ENCODE measurements around the gene BOK. TPM values are rescaled to one million over a fixed set of nuclear protein-coding genes. Genes with fewer than 3 reads are reported as not detected.

The BOK gene
- total and polyA plus RNA-seq, 9 of the 15 experiments (the other 6 are each of a cell fraction or from before 2014, with no cell fraction given), result 0.03 to 3.3 (median 2.0) TPM; not detected in 1

DNA sequence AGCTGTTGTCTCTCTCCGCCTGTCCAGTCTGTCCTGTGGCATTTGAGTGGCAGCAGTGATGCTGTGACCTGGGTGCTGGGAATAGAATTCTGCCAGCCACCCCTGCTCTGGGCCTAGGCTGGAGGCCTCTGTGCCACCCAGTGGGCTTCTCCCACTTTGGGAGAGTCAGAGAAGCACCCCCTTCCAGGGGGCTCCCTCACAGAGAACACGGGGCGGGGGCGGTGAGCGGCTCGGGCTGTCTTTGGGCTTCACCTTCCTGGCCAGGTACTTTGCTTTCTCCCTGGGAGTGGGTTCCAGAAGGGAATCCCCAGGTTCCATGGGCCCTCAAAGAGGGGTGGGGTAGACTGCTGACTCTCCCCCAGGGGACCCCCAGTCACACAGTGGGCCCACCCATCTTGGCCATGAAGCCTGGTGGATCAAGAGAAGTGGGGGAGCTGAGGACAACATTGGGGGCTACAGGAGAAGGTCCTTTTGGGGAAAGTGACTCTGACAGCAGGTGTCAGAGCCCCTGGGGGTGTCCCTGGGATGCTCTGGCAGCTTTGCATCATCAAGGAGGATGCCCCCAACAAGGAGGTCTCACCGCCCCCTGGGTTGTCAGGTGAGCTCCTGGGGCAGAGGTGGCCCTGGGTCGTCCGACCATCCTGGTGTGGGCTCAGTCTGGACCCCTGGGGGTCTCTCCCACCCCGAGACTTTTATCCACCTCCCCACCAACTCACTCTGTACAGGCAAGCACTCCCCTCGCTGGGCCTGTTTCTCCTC lies 18.8 kb upstream of the BOK start:
- POLR2A ChIA-PET, result interaction anchor here (0.6 to 1.1 kb wide), 3 partner anchors 9 to 50 kb away, joined by 3 to 4 read pairs (median 3); no protein-coding TSS in a partner anchor
- H4K20me1 ChIP-seq (replicated peaks; ENCODE audit: control insufficient read depth, insufficient read depth, low read length), result no peaks in the 10 kb centered on the region
- TF ChIP-seq NONO (IDR thresholded peaks at IDR 0.05; ENCODE audit: low read depth in 2 of 2, low read length in 1 of 2), result no peak
- H3K79me2 ChIP-seq (ENCODE audit: control insufficient read depth, insufficient read depth, low read length), result no peaks in the 10 kb centered on the region
- H3K9me3 ChIP-seq (replicated peaks; ENCODE audit: control insufficient read depth, insufficient read depth, low read depth, low read length), result no peaks in the 10 kb centered on the region
- no peak overlapping the region for H3K27ac ChIP-seq (ENCODE audit: extremely low read depth, low read depth, low read length)
- H3K4me1 ChIP-seq (replicated peaks in 1 of 2; ENCODE audit: control insufficient read depth in 2 of 2, insufficient read depth in 2 of 2, low read length in 2 of 2), result peaks cover 13 to 38% of the 10 kb centered on the region in 2 experiments
- ATAC-seq, result no peak
- intact Hi-C loops (cut with micrococcal nuclease), result loop anchor here (2.0 kb wide), 1 partner anchor 31 kb away; the partner anchor contains the start of gene STK25
- H2AFZ ChIP-seq (ENCODE audit: low read depth, low read length), result no peak overlapping the region
- no peak overlapping the region for H3K4me2 ChIP-seq (ENCODE audit: insufficient read depth, low read length)
- H3K4me3 ChIP-seq, result no peak overlapping the region
- H3K27me3 ChIP-seq (ENCODE audit: control insufficient read depth in 2 of 2, insufficient read depth in 2 of 2, low read length in 2 of 2), result no peaks in the 10 kb centered on the region; a peak in 1 of 5 replicates
- no peak for FAIRE-seq
- no peak overlapping the region for H3K9ac ChIP-seq (ENCODE audit: insufficient read depth in 1 of 2, low read depth in 2 of 2, low read length in 2 of 2)
- H3K9me1 ChIP-seq (ENCODE audit: control insufficient read depth, insufficient read depth, low read length), result no peaks in the 10 kb centered on the region
- no peak for DNase-seq (ENCODE audit: extremely low read depth in 1 of 4, low spot score in 3 of 4)
- H3K36me3 ChIP-seq (ENCODE audit: control insufficient read depth, insufficient read depth, low read length), result no peaks in the 10 kb centered on the region
- in situ Hi-C loops (cut with MboI), result no loop called here
- no TSS peak for BruUV-seq (replicated peaks)
- WGBS (ENCODE audit: insufficient coverage, low coverage, missing lambda C conversion rate), result 77% methylated on average over 6 of the region's 11 CpGs
- CTCF ChIA-PET (ENCODE audit: low intra/inter-chr PET ratio), result no interaction called here

DNA sequence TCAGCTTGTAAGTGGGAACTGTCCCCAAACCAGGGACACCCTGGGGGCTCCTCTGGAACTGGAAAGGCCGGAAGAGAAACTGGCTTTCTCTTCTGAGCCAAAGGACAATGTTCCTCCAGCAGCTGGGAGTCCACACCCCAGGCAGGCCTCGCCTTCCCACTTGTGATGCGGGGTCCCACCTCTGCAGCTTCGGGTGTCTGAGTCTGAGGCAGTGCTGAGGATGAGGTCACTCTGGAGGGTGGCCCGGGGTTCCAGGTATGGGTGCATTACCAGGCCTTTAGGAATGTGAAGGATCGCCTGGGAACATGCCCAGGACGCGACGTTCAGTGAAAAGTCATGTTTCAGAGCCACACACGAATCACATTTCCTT lies 18.2 kb upstream of the BOK start:
- H2AFZ ChIP-seq (ENCODE audit: low read depth, low read length), result peak overlapping the region; percentile 93
- ChIA-PET CTCF (ENCODE audit: low intra/inter-chr PET ratio) (no interaction called here), POLR2A (interaction anchor here (0.9 kb wide), 1 partner anchor 10 kb away, joined by 3 read pairs; no protein-coding TSS in a partner anchor)
- H3K9ac ChIP-seq (ENCODE audit: insufficient read depth in 1 of 2, low read depth in 2 of 2, low read length in 2 of 2), result peak overlapping the region; percentile 53 to 91
- no peaks in the 10 kb centered on the region for H3K9me1 ChIP-seq (ENCODE audit: control insufficient read depth, insufficient read depth, low read length)
- in situ Hi-C loops (cut with MboI) (no loop called here), intact Hi-C loops (cut with micrococcal nuclease) (loop anchor here (2.0 kb wide), 1 partner anchor 32 kb away; the partner anchor contains the start of gene STK25)
- H3K4me2 ChIP-seq (ENCODE audit: insufficient read depth, low read length), result peak overlapping the region; percentile 76
- H3K79me2 ChIP-seq (ENCODE audit: control insufficient read depth, insufficient read depth, low read length), result no peaks in the 10 kb centered on the region
- BruUV-seq (replicated peaks), result no TSS peak
- no peaks in the 10 kb centered on the region for H4K20me1 ChIP-seq (replicated peaks; ENCODE audit: control insufficient read depth, insufficient read depth, low read length)
- peaks cover 19 to 43% of the 10 kb centered on the region in 2 experiments for H3K4me1 ChIP-seq (replicated peaks in 1 of 2; ENCODE audit: control insufficient read depth in 2 of 2, insufficient read depth in 2 of 2, low read length in 2 of 2)
- H3K9me3 ChIP-seq (replicated peaks; ENCODE audit: control insufficient read depth, insufficient read depth, low read depth, low read length), result no peaks in the 10 kb centered on the region
- peak overlapping the region; percentile 16; the same call in 1 of the 3 replicates for H3K27ac ChIP-seq (ENCODE audit: extremely low read depth, low read depth, low read length)
- peak; percentile 55 for FAIRE-seq
- 12% methylated on average over 8 of the region's 10 CpGs for WGBS (ENCODE audit: insufficient coverage, low coverage, missing lambda C conversion rate)
- H3K27me3 ChIP-seq (ENCODE audit: control insufficient read depth in 2 of 2, insufficient read depth in 2 of 2, low read length in 2 of 2), result no peaks in the 10 kb centered on the region; a peak in 1 of 5 replicates
- H3K4me3 ChIP-seq, result peak overlapping the region; percentile 52
- no peak for ATAC-seq
- DNase-seq (ENCODE audit: extremely low read depth in 1 of 4, low spot score in 3 of 4), result no peak
- no peaks in the 10 kb centered on the region for H3K36me3 ChIP-seq (ENCODE audit: control insufficient read depth, insufficient read depth, low read length)
- TF ChIP-seq MCM3 (IDR thresholded peaks at IDR 0.05) (no peak), RAD51 (IDR thresholded peaks at IDR 0.05; ENCODE audit: borderline replicate concordance, low read depth) (no peak), SAFB (IDR thresholded peaks at IDR 0.05; ENCODE audit: borderline replicate concordance, low read depth, low read length) (0 out of 2 replicates have a peak, but pooled peaks have one; percentile 3), CCNT2 (IDR thresholded peaks at IDR 0.05; ENCODE audit: borderline replicate concordance, extremely low read depth, insufficient read length, low read depth, low read length) (no peak), NFRKB (IDR thresholded peaks at IDR 0.05; ENCODE audit: low read depth) (no peak), BMI1 (IDR thresholded peaks at IDR 0.05; ENCODE audit: low read length) (no peak), ZNF668 (CRISPR knock-in tag; IDR thresholded peaks at IDR 0.05) (no peak)
- TF ChIP-seq, protein P1, sequence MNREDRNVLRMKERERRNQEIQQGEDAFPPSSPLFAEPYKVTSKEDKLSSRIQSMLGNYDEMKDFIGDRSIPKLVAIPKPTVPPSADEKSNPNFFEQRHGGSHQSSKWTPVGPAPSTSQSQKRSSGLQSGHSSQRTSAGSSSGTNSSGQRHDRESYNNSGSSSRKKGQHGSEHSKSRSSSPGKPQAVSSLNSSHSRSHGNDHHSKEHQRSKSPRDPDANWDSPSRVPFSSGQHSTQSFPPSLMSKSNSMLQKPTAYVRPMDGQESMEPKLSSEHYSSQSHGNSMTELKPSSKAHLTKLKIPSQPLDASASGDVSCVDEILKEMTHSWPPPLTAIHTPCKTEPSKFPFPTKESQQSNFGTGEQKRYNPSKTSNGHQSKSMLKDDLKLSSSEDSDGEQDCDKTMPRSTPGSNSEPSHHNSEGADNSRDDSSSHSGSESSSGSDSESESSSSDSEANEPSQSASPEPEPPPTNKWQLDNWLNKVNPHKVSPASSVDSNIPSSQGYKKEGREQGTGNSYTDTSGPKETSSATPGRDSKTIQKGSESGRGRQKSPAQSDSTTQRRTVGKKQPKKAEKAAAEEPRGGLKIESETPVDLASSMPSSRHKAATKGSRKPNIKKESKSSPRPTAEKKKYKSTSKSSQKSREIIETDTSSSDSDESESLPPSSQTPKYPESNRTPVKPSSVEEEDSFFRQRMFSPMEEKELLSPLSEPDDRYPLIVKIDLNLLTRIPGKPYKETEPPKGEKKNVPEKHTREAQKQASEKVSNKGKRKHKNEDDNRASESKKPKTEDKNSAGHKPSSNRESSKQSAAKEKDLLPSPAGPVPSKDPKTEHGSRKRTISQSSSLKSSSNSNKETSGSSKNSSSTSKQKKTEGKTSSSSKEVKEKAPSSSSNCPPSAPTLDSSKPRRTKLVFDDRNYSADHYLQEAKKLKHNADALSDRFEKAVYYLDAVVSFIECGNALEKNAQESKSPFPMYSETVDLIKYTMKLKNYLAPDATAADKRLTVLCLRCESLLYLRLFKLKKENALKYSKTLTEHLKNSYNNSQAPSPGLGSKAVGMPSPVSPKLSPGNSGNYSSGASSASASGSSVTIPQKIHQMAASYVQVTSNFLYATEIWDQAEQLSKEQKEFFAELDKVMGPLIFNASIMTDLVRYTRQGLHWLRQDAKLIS (CRISPR knock-in tag; IDR thresholded peaks at IDR 0.05), result 0 out of 2 replicates have a peak, but pooled peaks have one; percentile 24

Data from K562 (cell line).